Upper lobe of right lung (tissue), 1 donor: Measurements from ENCODE around the gene MLF1. TPM values are rescaled to one million over a fixed set of nuclear protein-coding genes. Genes with fewer than 3 reads are reported as not detected.

ENCODE experiments used
- ATAC-seq: fragments of 200-7000 bp; cut with Tn5 transposase; one replicate; pipeline ENCODE4 v1.9.1; 2020; ENCODE audit warnings: mild to moderate bottlenecking, moderate library complexity
- DNase-seq: peaks from one replicate; pipeline ENCODE4 v3.0.0-alpha.2; 2020
- H3K27ac ChIP-seq: fragments of 200-600 bp; one replicate; pipeline ENCODE4 v1.8.0; 2022
- H3K27me3 ChIP-seq: fragments of 200-600 bp; one replicate; pipeline ENCODE4 v1.8.0; 2022; ENCODE audit warnings: mild to moderate bottlenecking
- H3K36me3 ChIP-seq: fragments of 200-600 bp; one replicate; pipeline ENCODE4 v1.8.0; 2022
- H3K4me1 ChIP-seq: fragments of 200-600 bp; one replicate; pipeline ENCODE4 v1.8.0; 2022
- H3K4me3 ChIP-seq: fragments of 200-600 bp; one replicate; pipeline ENCODE4 v1.8.0; 2022; ENCODE audit warnings: mild to moderate bottlenecking
- H3K9me3 ChIP-seq: fragments of 200-600 bp; one replicate; pipeline ENCODE4 v1.8.0; 2022
- intact Hi-C: fragments of 100-400 bp; cut with DNase I; formaldehyde crosslinking; loops from one replicate; pipeline ENCODE4 v1.11.0; 2022
- total RNA-seq: library from RNA; stranded (reverse); fragmentation: NEBNext Ultra II Directional; extraction: Animal tissue kit (Norgen Biotek cat#: 25700); gene quantifications from one replicate; pipeline ENCODE4 v1.2.1, GENCODE V29; 2021
- TF ChIP-seq, protein P1 (sequence below): fragments of 200-600 bp; IDR thresholded peaks from one replicate; pipeline ENCODE4 v1.8.0; 2022; ENCODE audit warnings: antibody characterized with exemption
- donor health status: DM: no; HTN: yes; CAD: no; lungs with severe emphysema.

The MLF1 gene
- total RNA-seq, 1 donor from 2014 or later: 7.1 TPM

DNA sequence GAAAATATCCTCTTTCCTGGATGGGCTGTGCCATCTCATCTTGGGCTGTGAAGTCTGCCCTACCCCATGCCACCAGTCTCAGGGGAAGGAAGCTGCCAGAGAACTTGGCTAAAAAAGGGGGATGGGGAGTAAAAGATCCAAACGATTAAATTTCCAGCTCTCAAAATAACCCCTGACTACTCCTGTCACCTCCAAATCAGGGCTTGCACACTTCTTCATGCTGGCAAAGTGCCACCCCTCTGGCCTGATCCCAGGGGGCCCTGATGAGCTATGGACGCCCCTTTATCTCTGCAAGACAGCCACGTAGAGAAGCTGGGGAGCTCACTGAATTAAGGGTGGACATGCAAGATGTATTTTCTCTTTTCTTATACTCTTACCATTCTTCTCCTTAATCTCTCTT, 1.2 kb upstream of the MLF1 start:
- TF ChIP-seq, protein P1, sequence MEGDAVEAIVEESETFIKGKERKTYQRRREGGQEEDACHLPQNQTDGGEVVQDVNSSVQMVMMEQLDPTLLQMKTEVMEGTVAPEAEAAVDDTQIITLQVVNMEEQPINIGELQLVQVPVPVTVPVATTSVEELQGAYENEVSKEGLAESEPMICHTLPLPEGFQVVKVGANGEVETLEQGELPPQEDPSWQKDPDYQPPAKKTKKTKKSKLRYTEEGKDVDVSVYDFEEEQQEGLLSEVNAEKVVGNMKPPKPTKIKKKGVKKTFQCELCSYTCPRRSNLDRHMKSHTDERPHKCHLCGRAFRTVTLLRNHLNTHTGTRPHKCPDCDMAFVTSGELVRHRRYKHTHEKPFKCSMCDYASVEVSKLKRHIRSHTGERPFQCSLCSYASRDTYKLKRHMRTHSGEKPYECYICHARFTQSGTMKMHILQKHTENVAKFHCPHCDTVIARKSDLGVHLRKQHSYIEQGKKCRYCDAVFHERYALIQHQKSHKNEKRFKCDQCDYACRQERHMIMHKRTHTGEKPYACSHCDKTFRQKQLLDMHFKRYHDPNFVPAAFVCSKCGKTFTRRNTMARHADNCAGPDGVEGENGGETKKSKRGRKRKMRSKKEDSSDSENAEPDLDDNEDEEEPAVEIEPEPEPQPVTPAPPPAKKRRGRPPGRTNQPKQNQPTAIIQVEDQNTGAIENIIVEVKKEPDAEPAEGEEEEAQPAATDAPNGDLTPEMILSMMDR: no peak
- no peaks in the 10 kb centered on the region for H3K27me3 ChIP-seq
- intact Hi-C loops: no loop called here
- no peak overlapping the region for H3K27ac ChIP-seq
- H3K4me3 ChIP-seq: no peak overlapping the region
- no peaks in the 10 kb centered on the region for H3K9me3 ChIP-seq
- no peaks in the 10 kb centered on the region for H3K4me1 ChIP-seq
- ATAC-seq (no peak), DNase-seq (no peak)
- H3K36me3 ChIP-seq: no peaks in the 10 kb centered on the region

DNA sequence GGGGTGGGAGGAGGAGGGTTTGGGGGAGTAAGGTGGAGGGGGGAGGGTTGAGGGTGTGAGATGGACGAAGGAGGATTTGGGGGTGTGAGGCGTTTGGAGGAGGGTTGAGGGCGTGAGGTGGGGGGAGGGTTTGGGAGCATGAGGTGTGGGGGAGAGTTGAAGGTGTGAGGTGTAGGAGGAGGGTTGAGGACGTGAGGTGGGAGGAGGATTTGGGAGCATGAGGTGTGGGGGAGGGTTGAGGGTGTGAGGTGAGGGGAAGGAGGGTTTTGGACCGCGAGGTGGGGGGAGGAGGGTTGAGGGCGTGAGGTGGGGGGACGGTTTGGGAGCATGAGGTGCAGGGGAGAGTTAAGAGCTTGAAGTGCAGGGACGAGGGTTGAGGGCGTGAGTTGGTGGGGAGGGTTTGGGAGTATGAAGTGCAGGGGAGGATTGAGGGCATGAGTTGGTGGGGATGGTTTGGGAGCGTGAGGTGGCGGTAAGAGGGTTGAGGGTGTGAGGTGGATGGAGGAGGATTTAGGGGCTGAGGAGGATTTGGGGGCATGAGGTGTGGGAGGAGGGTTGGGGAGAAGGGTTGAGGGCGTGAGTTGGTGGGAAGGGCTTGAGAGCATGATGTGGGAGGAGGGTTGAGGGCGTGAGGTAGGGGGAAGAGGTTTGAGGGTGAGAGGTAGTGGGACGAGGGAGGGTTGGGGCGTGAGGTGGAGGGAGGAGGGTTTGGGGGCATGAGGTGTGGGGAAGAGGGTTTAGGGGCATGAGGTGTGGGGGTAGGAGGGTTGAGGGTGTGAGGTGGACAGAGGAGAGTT, 1.2 kb downstream of the MLF1 start:
- no peak for DNase-seq
- H3K4me1 ChIP-seq: no peaks in the 10 kb centered on the region
- no peaks in the 10 kb centered on the region for H3K9me3 ChIP-seq
- no peaks in the 10 kb centered on the region for H3K27me3 ChIP-seq
- H3K36me3 ChIP-seq: no peaks in the 10 kb centered on the region
- TF ChIP-seq, protein P1: no peak
- H3K4me3 ChIP-seq: no peak overlapping the region
- H3K27ac ChIP-seq: no peak overlapping the region
- intact Hi-C loops: no loop called here
- ATAC-seq: no peak

DNA sequence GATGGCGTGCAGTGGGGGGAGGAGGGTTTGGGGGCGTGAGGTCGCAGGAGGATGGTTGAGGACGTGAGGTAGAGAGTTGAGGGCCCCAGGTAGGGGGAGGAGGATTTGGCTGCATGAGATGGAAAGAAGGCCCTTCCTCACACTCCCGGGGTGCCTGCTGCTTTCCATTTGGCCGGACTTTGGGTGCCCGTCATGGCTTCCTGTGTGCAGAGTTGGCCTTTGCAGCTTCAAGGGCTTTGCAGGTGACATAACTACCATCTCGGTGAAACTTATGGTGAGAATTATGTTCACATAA, 1.7 kb downstream of the MLF1 start:
- no peak overlapping the region for H3K4me3 ChIP-seq
- H3K36me3 ChIP-seq: no peaks in the 10 kb centered on the region
- TF ChIP-seq, protein P1: no peak
- H3K27me3 ChIP-seq: no peaks in the 10 kb centered on the region
- H3K9me3 ChIP-seq: no peaks in the 10 kb centered on the region
- no peaks in the 10 kb centered on the region for H3K4me1 ChIP-seq
- ATAC-seq (no peak), DNase-seq (no peak)
- intact Hi-C loops: no loop called here
- H3K27ac ChIP-seq: no peak overlapping the region

DNA sequence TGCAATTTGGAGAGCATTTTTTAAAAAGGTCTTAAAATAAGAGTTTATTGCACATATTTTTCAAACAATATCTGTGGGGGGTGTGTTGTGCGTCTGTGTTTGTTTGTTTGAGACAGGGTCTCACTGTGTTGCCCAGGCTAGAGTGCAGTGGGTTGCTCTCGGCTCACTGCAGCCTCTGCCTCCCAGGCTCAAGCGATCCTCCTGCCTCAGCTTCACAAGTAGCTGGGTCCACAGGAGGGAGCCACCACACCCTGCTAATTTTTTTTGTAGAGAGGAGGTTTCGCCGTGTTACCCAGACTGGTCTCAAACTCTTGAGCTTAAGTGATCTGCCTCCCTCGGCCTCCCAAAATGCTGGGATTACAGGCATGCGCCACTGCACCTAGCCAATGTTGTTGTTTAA, 2.7 kb downstream of the MLF1 start:
- no peak for ATAC-seq
- Histone ChIP-seq H3K4me3 (no peak overlapping the region), H3K36me3 (no peaks in the 10 kb centered on the region), H3K4me1 (no peaks in the 10 kb centered on the region), H3K9me3 (no peaks in the 10 kb centered on the region), H3K27me3 (no peaks in the 10 kb centered on the region), H3K27ac (no peak overlapping the region)
- TF ChIP-seq, protein P1: no peak
- intact Hi-C loops: no loop called here
- no peak for DNase-seq

DNA sequence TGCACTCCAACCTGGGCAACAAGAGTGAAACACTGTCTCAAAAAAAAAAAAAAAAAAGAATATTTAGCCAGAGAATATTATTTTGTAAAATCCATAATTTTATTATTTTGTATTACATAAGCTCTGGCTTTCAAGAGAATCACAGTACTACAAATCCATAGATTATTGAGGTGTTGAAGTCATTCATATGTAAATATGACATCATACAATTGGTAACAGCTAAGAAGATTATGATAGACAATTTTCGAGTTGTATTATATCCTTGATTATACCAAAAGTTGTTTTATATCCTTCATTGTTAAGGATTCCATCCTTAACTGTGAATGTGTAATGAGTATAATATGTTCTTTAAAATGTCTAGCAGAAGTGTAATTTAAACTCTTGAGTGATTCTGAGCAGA, 3.7 kb downstream of the MLF1 start:
- Histone ChIP-seq H3K4me3 (no peak overlapping the region), H3K27me3 (no peaks in the 10 kb centered on the region), H3K4me1 (no peaks in the 10 kb centered on the region), H3K27ac (no peak overlapping the region), H3K36me3 (no peaks in the 10 kb centered on the region), H3K9me3 (no peaks in the 10 kb centered on the region)
- intact Hi-C loops: no loop called here
- ATAC-seq: no peak
- no peak for DNase-seq
- TF ChIP-seq, protein P1: no peak

DNA sequence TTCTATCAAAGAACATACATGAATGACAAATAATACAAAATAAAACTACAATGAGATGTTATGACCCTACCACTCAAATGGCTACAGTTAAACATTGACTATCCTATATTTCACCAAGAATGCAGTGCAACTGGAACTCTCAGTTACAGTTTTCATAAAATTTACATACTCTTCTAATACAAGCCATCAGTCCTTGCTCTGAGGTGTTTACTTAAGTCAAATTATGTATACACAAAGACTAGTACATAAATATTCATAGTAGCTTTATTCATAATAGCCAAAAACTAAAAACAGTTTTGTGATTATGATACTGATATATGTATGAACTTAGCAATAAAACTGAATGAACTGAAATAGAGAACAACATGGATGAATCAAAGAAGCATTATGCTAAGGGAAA, 19.2 kb downstream of the MLF1 start:
- Histone ChIP-seq H3K4me3 (no peak overlapping the region), H3K9me3 (no peaks in the 10 kb centered on the region), H3K4me1 (no peaks in the 10 kb centered on the region), H3K27me3 (no peaks in the 10 kb centered on the region), H3K27ac (no peak overlapping the region), H3K36me3 (no peaks in the 10 kb centered on the region)
- TF ChIP-seq, protein P1: no peak
- DNase-seq (no peak), ATAC-seq (no peak)
- intact Hi-C loops: no loop called here
